K562 (cell line): ENCODE results near the gene PLIN5. TPM values are rescaled to one million over a fixed set of nuclear protein-coding genes. Genes with fewer than 3 reads are reported as not detected.
A peak's percentile ranks its signal among the peaks of the same experiment; 100 is the strongest.

Experiments
- ATF1 ChIP-seq, 2 experiments: fragments of 450-650 bp in 1 of 2; IDR thresholded peaks; 2 replicates each; pipeline ENCODE4 v1.6.1; 2016; ENCODE audit warnings: missing compliant biosample characterization in 1 of 2, missing genetic modification characterization in 1 of 2
- BDP1 ChIP-seq: IDR thresholded peaks from 3 replicates; pipeline ENCODE4 v1.6.1; 2011; ENCODE audit not compliant: insufficient read length, insufficient read depth
- CBFA2T3 ChIP-seq: fragments of 450-650 bp; IDR thresholded peaks from 2 replicates; pipeline ENCODE4 v1.6.1; 2017
- EGR1 ChIP-seq: fragments of 450-650 bp; conservative IDR thresholded peaks from 2 replicates; pipeline ENCODE4 v1.6.1; 2017; ENCODE audit warnings: mild to moderate bottlenecking
- FOSL1 ChIP-seq: fragments of 200-800 bp; sonication (Bioruptor generic); conservative IDR thresholded peaks from 2 replicates; pipeline ENCODE4 v1.6.1; 2016; ENCODE audit warnings: missing genetic modification characterization, missing compliant biosample characterization
- FOXK2 ChIP-seq, 2 experiments: fragments of 450-650 bp; IDR thresholded peaks in 1 of 2; conservative IDR thresholded peaks in 1 of 2; 2 replicates each; pipeline ENCODE4 v1.6.1; 2016; ENCODE audit warnings: low read depth in 2 of 2, mild to moderate bottlenecking in 1 of 2
- FOXM1 ChIP-seq, 2 experiments: fragments of 450-650 bp in 1 of 2; sonication (generic) in 1 of 2; formaldehyde crosslinking in 1 of 2; IDR thresholded peaks; 2 replicates each; pipeline versions ENCODE4 v1.6.1 to v1.9.0; 2017 to 2022; ENCODE audit warnings: low read depth in 2 of 2, mild to moderate bottlenecking in 2 of 2, missing genetic modification reagents in 1 of 2, moderate library complexity in 1 of 2
- FOXP1 ChIP-seq: sonication (generic); formaldehyde crosslinking; IDR thresholded peaks from 2 replicates; pipeline ENCODE4 v1.8.0; 2022; ENCODE audit warnings: mild to moderate bottlenecking, missing genetic modification reagents
- HMG20A ChIP-seq: fragments of 450-650 bp; formaldehyde crosslinking; conservative IDR thresholded peaks from 2 replicates; pipeline ENCODE4 v1.4.0; 2020; ENCODE audit warnings: mild to moderate bottlenecking, mixed read lengths
- KDM2B ChIP-seq: fragments of 250-450 bp; sonication (Bioruptor Pico); IDR thresholded peaks from 2 replicates; pipeline ENCODE4 v1.8.0; 2021; ENCODE audit warnings: mild to moderate bottlenecking, moderate library complexity
- MBD2 ChIP-seq: sonication (generic); IDR thresholded peaks from 2 replicates; pipeline ENCODE4 v1.6.1; 2016; ENCODE audit warnings: low read depth, borderline replicate concordance
- MCM3 ChIP-seq: fragments of 450-650 bp; IDR thresholded peaks from 2 replicates; pipeline ENCODE4 v1.6.1; 2016
- MCM7 ChIP-seq, 2 experiments: fragments of 450-650 bp; IDR thresholded peaks; 2 replicates each; pipeline ENCODE4 v1.6.1; 2016 to 2018
- POLR3A ChIP-seq: IDR thresholded peaks from 2 replicates; pipeline ENCODE4 v1.6.1; 2011; ENCODE audit warnings: borderline replicate concordance, mild to moderate bottlenecking, moderate library complexity; ENCODE audit not compliant: insufficient read length, insufficient read depth; ENCODE audit errors: extremely low read depth
- RBM17 ChIP-seq: fragments of 200-400 bp; formaldehyde crosslinking; IDR thresholded peaks from 2 replicates; pipeline ENCODE4 v1.6.1; 2017; ENCODE audit warnings: low read depth, mild to moderate bottlenecking, low read length, borderline replicate concordance
- STAT5A ChIP-seq: IDR thresholded peaks from 2 replicates; pipeline ENCODE4 v1.6.1; 2012; ENCODE audit warnings: low read length, inconsistent platforms, borderline replicate concordance
- TFE3 ChIP-seq: fragments of 450-650 bp; formaldehyde crosslinking; IDR thresholded peaks from 2 replicates; pipeline ENCODE4 v1.4.0; 2020; ENCODE audit warnings: mild to moderate bottlenecking, mixed read lengths
- ZBTB5 ChIP-seq: fragments of 450-650 bp; IDR thresholded peaks from 2 replicates; pipeline ENCODE4 v1.6.1; 2017; ENCODE audit warnings: antibody characterized with exemption
- ZC3H8 ChIP-seq: fragments of 450-650 bp; IDR thresholded peaks from 2 replicates; pipeline ENCODE4 v1.6.1; 2017
- ZNF444 ChIP-seq: fragments of 250-450 bp; sonication (Bioruptor Pico); IDR thresholded peaks from 2 replicates; pipeline ENCODE4 v1.4.0; 2020; ENCODE audit warnings: mild to moderate bottlenecking, moderate library complexity
- ZNF512 ChIP-seq: IDR thresholded peaks from 2 replicates; pipeline ENCODE4 v1.6.1; 2016; ENCODE audit warnings: missing genetic modification characterization, missing compliant biosample characterization
- ZNF740 ChIP-seq, 3 experiments: fragments of 200-800 bp in 1 of 3; sonication (Bioruptor generic) in 1 of 3; sonication (generic) in 1 of 3; formaldehyde crosslinking in 1 of 3; IDR thresholded peaks; 2 replicates each; pipeline versions ENCODE4 v1.6.1 to v1.8.0; 2016 to 2022; ENCODE audit warnings: mild to moderate bottlenecking in 2 of 3, missing compliant biosample characterization in 2 of 3, missing genetic modification characterization in 2 of 3, missing genetic modification reagents in 1 of 3
- polyA plus RNA-seq, 8 experiments: library from polyadenylated mRNA; depleted of rRNA in 4 of 8; stranded (reverse) in 5 of 8; unstranded in 3 of 8; fragments of >200 nt; fragmentation: Nextera tagmentation in 2 of 8; fragmentation: Illumina TruSeq in 1 of 8; extraction: Ambion mirVana in 2 of 8; extraction: Trizol in 1 of 8; gene quantifications; 2 replicates each; pipeline versions ENCODE4 v1.2.1 to v1.2.3, GENCODE V29; 2011 to 2014; ENCODE audit warnings: inconsistent platforms in 1 of 8, missing spikeins in 1 of 8
- total RNA-seq, 7 experiments: library from RNA; depleted of rRNA in 6 of 7; stranded (reverse); fragments of >200 nt in 6 of 7; fragmentation: Illumina TruSeq in 2 of 7; extraction: Trizol in 2 of 7; gene quantifications; 2 replicates each; pipeline versions ENCODE4 v1.2.1 to v1.2.3, GENCODE V29; 2011 to 2021; ENCODE audit warnings: low replicate concordance in 1 of 7

The PLIN5 gene
- total and polyA plus RNA-seq, 9 of the 15 experiments (the other 6 are each of a cell fraction or from before 2014, with no cell fraction given) = 0.04 to 1.3 (median 0.50) TPM

GRCh38 chr19:4539693-4540581 lies 4.9 kb upstream of the PLIN5 start, which contains the start of gene LRG1 (continued):
- TF ChIP-seq ZNF512 (tag) (no peak), MCM7 (IDR thresholded peaks at IDR 0.05) (no peak), ATF1 (CRISPR knock-in tag; IDR thresholded peaks at IDR 0.05) (no peak), ATF1 (tag; IDR thresholded peaks at IDR 0.05) (peak; percentile 34; the same call in 1 of the 2 replicates), ZNF740 (CRISPR knock-in tag; IDR thresholded peaks at IDR 0.05) (no peak), ZNF740 (tag; IDR thresholded peaks at IDR 0.05) (no peak), FOSL1 (tag) (no peak), ZBTB5 (no peak), RBM17 (no peak), POLR3A (no peak), KDM2B (CRISPR knock-in tag) (no peak), FOXP1 (CRISPR knock-in tag) (no peak), HMG20A (no peak), ZNF444 (CRISPR knock-in tag) (no peak), FOXK2 (conservative IDR thresholded peaks at IDR 0.05 in 1 of 2, IDR thresholded peaks at IDR 0.05 in 1 of 2; ENCODE audit: low read depth in 2 of 2) (0 out of 4 replicates have a peak, but pooled peaks have one; percentile 36 to 43), MBD2 (peak; percentile 62; the same call in 1 of the 2 replicates), BDP1 (no peak), STAT5A (no peak; the same call in 1 of the 2 replicates), TFE3 (no peak), MCM3 (no peak), EGR1 (peak; percentile 86), CBFA2T3 (peak; percentile 64), ZC3H8 (no peak), FOXM1 (IDR thresholded peaks at IDR 0.05; ENCODE audit: low read depth) (no peak), FOXM1 (CRISPR knock-in tag; IDR thresholded peaks at IDR 0.05; ENCODE audit: low read depth) (no peak)
